ENCODE data around the gene DLEC1.

DNA sequence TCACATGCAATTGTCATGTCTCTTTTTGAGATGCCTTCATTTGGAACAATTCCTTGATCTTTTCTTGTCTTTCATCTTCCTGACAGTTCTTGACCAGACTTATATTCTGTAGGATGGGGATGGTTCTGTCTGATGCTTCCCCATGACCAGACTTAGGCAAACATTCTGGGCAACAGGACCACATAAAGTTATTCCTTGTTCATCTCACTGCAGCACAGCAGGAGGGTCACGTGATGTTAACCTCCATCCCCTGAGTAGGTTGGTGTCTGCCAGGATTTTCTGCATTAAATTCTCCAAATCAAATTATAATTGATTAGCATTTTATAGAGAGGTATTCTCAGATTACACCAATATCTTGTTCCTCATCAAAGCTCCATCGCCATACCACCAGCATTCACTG lies 7.8 kb downstream of the DLEC1 start:
- TF ChIP-seq, protein P1, sequence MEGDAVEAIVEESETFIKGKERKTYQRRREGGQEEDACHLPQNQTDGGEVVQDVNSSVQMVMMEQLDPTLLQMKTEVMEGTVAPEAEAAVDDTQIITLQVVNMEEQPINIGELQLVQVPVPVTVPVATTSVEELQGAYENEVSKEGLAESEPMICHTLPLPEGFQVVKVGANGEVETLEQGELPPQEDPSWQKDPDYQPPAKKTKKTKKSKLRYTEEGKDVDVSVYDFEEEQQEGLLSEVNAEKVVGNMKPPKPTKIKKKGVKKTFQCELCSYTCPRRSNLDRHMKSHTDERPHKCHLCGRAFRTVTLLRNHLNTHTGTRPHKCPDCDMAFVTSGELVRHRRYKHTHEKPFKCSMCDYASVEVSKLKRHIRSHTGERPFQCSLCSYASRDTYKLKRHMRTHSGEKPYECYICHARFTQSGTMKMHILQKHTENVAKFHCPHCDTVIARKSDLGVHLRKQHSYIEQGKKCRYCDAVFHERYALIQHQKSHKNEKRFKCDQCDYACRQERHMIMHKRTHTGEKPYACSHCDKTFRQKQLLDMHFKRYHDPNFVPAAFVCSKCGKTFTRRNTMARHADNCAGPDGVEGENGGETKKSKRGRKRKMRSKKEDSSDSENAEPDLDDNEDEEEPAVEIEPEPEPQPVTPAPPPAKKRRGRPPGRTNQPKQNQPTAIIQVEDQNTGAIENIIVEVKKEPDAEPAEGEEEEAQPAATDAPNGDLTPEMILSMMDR (IDR thresholded peaks at IDR 0.05; ENCODE audit: insufficient read depth, low read length, poor library complexity, severe bottlenecking): no peak
- TF ChIP-seq EZH2phosphoT487 (conservative IDR thresholded peaks at IDR 0.05; ENCODE audit: low read length): no peak

Measured in SU-DHL-6 (cell line).